Mucosa of descending colon (tissue), 3 donors: ENCODE results near the gene AXIN2. TPM values are rescaled to one million over a fixed set of nuclear protein-coding genes. Genes with fewer than 3 reads are reported as not detected.
"Not testable (repeated sequence)": the region's sequence is repeated elsewhere in the genome, so short reads cannot be mapped to it uniquely, and the experiment has no call there.

Experiments used
- ATAC-seq: fragments of 200-7000 bp; cut with Tn5 transposase; one replicate; pipeline ENCODE4 v1.9.1; 2020; ENCODE audit warnings: mild to moderate bottlenecking, moderate library complexity
- DNase-seq, 3 donors: peaks; one replicate each; pipeline ENCODE4 v3.0.0-alpha.2; 2020
- H3K36me3 ChIP-seq: fragments of 200-600 bp; one replicate; pipeline ENCODE4 v1.8.0; 2021; ENCODE audit warnings: low read depth, mild to moderate bottlenecking
- H3K4me1 ChIP-seq: fragments of 200-600 bp; one replicate; pipeline ENCODE4 v1.8.0; 2021; ENCODE audit warnings: low read depth, mild to moderate bottlenecking
- H3K4me3 ChIP-seq: fragments of 200-600 bp; one replicate; pipeline ENCODE4 v1.8.0; 2021; ENCODE audit warnings: mild to moderate bottlenecking
- H3K9me3 ChIP-seq: fragments of 200-600 bp; one replicate; pipeline ENCODE4 v1.8.0; 2021; ENCODE audit warnings: mild to moderate bottlenecking
- intact Hi-C, 2 donors: fragments of 100-400 bp; cut with DNase I in 1 of 2; cut with micrococcal nuclease in 1 of 2; formaldehyde crosslinking; loops; one replicate each; pipeline versions ENCODE4 v1.11.0 to v1.11.1; 2022; cut with DNase I, micrococcal nuclease
- total RNA-seq, 3 donors: library from RNA; stranded (reverse); fragmentation: NEBNext Ultra II Directional in 2 of 3; extraction: Animal tissue kit (Norgen Biotek cat#: 25700) in 2 of 3; gene quantifications; one replicate each; pipeline versions ENCODE4 v1.2.1 to v1.2.4, GENCODE V29; 2021 to 2023
- TF ChIP-seq, protein P1 (sequence below): fragments of 200-600 bp; IDR thresholded peaks from one replicate; pipeline ENCODE4 v1.8.0; 2022; ENCODE audit warnings: antibody characterized with exemption, mild to moderate bottlenecking
- donor health status: DM: no; HTN: no; CAD: no; lungs with moderate emphysema.
- donor health status: DM: no; HTN: no; CAD: no.
- donor health status: DM: no; HTN: yes; CAD: no.

The AXIN2 gene
- total RNA-seq, 3 donors from 2014 or later = 27.6 to 63.3 (median 39.3) TPM

- intact Hi-C loops = no loop called here
- ATAC-seq (no peak), DNase-seq (no peak)
- TF ChIP-seq, protein P1, sequence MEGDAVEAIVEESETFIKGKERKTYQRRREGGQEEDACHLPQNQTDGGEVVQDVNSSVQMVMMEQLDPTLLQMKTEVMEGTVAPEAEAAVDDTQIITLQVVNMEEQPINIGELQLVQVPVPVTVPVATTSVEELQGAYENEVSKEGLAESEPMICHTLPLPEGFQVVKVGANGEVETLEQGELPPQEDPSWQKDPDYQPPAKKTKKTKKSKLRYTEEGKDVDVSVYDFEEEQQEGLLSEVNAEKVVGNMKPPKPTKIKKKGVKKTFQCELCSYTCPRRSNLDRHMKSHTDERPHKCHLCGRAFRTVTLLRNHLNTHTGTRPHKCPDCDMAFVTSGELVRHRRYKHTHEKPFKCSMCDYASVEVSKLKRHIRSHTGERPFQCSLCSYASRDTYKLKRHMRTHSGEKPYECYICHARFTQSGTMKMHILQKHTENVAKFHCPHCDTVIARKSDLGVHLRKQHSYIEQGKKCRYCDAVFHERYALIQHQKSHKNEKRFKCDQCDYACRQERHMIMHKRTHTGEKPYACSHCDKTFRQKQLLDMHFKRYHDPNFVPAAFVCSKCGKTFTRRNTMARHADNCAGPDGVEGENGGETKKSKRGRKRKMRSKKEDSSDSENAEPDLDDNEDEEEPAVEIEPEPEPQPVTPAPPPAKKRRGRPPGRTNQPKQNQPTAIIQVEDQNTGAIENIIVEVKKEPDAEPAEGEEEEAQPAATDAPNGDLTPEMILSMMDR = no peak
- Histone ChIP-seq H3K36me3 (no peaks in the 10 kb centered on the region), H3K4me1 (no peaks in the 10 kb centered on the region), H3K4me3 (no peak overlapping the region), H3K9me3 (no peaks in the 10 kb centered on the region)
Observed at GRCh38 chr17:65488665-65489064, 72.8 kb downstream of the AXIN2 start.

- H3K36me3 ChIP-seq = no peaks in the 10 kb centered on the region
- ATAC-seq = no peak
Observed at GRCh38 chr17:65487990-65488389, 73.5 kb downstream of the AXIN2 start.

DNA sequence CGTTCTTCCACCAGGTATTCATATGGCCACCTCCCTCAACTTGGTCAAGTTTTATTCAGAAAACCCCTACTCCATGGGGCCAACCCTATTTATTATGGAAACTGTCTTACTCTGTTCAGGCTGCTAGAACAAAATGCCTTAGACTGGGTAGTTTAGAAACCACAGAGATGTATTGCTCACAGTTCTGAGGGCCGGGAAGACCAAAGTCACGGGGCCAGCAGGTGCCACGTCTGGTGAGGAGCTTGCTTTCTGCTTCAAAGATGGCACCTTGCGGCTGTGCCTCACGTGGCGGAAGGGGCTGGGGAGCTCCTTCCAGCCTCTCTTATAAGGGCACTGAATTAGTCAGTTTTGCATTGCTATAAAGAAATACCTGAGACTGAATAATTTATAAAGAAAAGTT is 74.3 kb downstream of the AXIN2 start:
- ATAC-seq (no peak), DNase-seq (no peak)
- Histone ChIP-seq H3K4me3 (no peak overlapping the region), H3K9me3 (no peaks in the 10 kb centered on the region), H3K36me3 (no peaks in the 10 kb centered on the region), H3K4me1 (no peaks in the 10 kb centered on the region)
- TF ChIP-seq, protein P1 = no peak
- intact Hi-C loops = no loop called here

More at GRCh38 chr17:65487990-65488389, 73.5 kb downstream of the AXIN2 start:
- H3K4me3 ChIP-seq = no peak overlapping the region
- TF ChIP-seq, protein P1 = no peak
- H3K4me1 ChIP-seq = no peaks in the 10 kb centered on the region
- intact Hi-C loops = no loop called here
- H3K9me3 ChIP-seq = no peaks in the 10 kb centered on the region
- DNase-seq = no peak

DNA sequence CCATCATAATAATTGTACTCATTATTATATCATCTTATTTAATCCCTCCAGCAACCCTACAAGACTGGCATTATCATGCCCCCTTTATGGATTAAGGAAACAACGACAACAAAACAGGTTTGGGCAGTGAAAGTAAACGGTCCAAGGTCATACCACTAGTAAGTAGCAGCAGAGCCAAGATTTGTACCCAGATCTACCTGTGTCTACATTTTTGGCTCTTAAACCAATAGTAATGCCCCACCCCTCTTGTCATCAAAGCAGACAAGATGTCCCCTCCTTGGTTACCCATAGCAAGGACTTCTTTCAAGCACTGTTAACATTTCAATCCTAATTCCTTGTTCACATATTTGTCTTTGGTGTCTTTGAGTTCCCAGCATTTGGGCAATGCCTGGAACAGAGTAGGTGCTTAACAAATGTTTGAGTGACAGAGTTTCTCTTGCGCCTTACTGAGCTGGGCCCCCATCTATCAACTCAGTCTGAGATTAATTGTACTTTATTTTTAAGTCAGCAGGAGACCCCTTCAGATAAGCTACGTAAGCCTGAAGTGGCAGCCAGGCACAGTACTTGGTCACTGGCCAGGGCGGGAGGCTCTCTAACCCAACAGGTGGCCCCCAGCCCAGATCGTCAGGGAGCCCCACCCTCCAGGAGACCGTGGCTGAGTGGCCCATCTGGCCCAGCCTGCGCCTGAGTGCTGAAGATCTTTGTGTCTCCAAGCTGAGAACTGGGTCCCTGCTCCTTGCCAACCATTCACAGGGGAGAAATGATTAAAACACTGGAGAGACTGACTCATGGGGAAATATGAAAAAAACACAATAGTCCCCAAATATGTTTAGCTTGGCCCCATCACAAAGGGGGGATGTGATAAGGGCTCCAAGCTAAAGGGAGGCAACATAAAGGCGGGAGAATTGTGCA is 75.8 kb downstream of the AXIN2 start:
- TF ChIP-seq, protein P1 = no peak
- Histone ChIP-seq H3K4me1 (no peaks in the 10 kb centered on the region), H3K4me3 (no peak overlapping the region), H3K36me3 (no peaks in the 10 kb centered on the region), H3K9me3 (no peaks in the 10 kb centered on the region)
- DNase-seq (no peak), ATAC-seq (no peak)
- intact Hi-C loops = no loop called here

DNA sequence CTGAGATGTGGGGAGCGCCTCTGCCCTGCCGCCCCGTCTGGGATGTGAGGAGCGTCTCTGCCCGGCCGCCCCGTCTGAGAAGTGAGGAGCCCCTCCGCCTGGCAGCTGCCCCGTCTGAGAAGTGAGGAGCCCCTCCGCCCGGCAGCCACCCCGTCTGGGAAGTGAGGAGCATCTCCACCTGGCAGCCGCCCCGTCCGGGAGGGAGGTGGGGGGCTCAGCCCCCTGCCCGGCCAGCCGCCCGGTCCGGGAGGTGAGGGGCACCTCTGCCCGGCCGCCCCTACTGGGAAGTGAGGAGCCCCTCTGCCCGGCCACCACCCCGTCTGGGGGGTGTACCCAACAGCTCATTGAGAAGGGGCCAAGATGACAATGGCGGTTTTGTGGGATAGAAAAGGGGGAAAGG is 77.0 kb downstream of the AXIN2 start:
- ATAC-seq, DNase-seq, intact Hi-C loops, H3K4me3 ChIP-seq, H3K4me1 ChIP-seq, H3K9me3 ChIP-seq, H3K36me3 ChIP-seq: not testable (repeated sequence)

GRCh38 chr17:65483438-65483837 is 78.0 kb downstream of the AXIN2 start:
- Histone ChIP-seq H3K9me3 (no peaks in the 10 kb centered on the region), H3K4me1 (no peaks in the 10 kb centered on the region), H3K4me3 (no peak overlapping the region), H3K36me3 (no peaks in the 10 kb centered on the region)
- no peak for DNase-seq
- TF ChIP-seq, protein P1 = no peak
- no peak for ATAC-seq
- intact Hi-C loops = no loop called here
